GM13976 (cell line): ENCODE measurements around the gene ZNF710.

Source experiments
- DNase-seq: peaks from one replicate; pipeline ENCODE4 v3.0.0; 2012; ENCODE audit warnings: low spot score
- CTCF ChIP-seq: IDR thresholded peaks from 2 replicates; pipeline ENCODE4 v1.5.1; 2012; ENCODE audit warnings: borderline replicate concordance, mild to moderate bottlenecking; ENCODE audit not compliant: insufficient read depth; ENCODE audit errors: extremely low read depth, missing control alignments, control extremely low read depth
- in situ Hi-C: fragments of 300-500 bp; cut with MboI; formaldehyde crosslinking; loops from one replicate; pipeline ENCODE4 v1.12.0; 2022; ENCODE audit warnings: low sequenced_read_pairs, mixed read lengths, inconsistent platforms; ENCODE audit not compliant: unreplicated experiment

The ZNF710 gene

DNA sequence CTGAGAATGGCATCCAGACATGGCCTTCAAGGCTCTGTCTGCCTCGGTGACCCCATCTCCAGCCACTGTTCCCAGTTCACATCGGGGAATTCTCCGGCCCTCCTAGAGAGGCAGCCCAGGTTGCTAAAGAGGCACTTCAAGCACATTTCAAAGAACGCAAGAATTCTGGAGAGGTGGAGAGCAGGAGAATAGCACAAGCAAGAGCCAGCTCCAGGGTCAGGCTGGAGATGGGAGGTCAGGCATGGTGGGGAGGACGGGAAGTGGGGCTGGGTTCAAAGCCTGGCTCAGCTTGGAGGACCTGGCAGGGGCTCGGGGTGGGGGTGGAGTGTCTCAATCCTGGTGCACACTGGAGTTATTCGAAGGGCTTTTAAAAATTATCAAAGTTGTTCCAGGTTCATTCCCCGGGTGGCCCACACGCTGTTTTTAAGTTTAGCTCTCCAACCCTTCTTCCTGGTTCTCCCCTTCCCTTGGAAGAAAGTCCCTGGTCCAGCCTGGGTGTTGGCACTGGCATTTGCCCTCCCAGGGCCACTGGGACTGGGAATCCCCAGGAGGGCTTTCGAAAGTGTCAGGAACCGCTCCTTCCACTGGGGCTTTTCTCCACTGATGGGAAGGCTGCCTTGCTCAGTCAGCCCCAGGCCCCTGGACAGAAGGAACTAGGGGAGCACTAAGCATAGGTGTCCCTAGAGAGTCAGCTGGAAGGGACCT, 35.8 kb downstream of the ZNF710 start:
- DNase-seq: no peak
- TF ChIP-seq CTCF: no peak
- in situ Hi-C loops: no loop called here

DNA sequence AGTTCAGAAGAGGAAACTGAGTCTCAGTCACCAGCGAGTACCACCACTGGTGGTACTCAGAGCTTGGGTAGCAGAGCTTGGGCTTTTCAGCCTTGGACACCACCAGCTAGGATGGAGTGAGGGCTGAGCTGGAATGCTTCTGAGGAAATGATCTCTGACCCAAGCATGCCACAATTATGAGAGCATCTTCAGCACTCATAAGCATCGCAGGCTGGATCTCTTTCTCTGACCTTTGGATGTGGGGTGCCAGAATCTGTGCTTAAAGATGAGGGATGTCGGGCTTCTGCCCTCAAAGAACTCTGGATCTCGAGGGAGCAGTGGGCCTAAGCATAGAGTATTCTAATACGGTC, 36.4 kb downstream of the ZNF710 start:
- no peak for DNase-seq
- no peak for TF ChIP-seq CTCF
- in situ Hi-C loops: no loop called here

- no peak for TF ChIP-seq CTCF
- in situ Hi-C loops: no loop called here
- peak; percentile 84 for DNase-seq
These were observed 37.0 kb downstream of the ZNF710 start for GRCh38 chr15:90037961-90038631.

DNA sequence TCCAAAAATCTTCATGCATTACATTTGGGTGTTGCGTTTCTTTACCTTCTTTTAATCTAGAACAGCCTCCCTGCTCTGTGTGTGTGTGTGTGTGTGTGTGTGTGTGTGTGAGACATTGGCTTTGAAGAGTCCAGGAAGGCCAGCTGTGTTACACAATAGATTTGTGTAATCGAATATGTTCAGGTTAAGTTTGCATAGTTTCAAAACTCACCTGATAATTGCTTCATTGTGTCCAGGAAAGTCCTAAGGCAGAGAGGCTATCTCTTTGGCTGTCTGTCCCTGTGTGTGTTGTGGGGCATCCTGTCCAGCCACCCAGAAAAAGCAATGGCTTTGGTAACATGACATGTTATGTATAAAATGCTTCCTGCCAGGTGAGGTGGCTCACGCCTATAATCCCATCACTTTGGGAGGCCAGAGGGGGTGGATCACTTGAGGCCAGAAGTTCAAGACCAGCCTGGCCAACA, 37.5 kb downstream of the ZNF710 start:
- TF ChIP-seq CTCF: no peak
- DNase-seq: no peak
- in situ Hi-C loops: no loop called here

GRCh38 chr15:90039996-90040395, 38.9 kb downstream of the ZNF710 start:
- in situ Hi-C loops: no loop called here
- no peak for TF ChIP-seq CTCF
- DNase-seq: no peak

DNA sequence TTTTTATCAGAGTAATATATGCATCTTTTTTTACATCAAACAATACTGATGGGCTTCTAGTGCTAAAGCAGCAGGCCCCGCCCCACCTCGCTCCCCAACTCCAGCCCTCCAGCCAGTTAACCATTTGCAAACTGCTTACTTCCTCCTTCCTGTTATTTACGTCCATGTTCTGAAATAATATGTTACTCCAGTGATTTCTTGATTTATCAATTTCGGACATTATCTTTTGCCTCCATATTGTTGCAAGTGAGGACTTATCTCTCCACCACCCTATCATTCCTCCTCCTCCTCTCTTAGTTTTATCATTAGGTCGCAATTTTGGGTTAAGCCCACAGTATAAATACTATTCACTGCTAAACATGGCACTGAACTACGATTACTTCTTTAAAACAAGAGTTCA, 39.5 kb downstream of the ZNF710 start:
- DNase-seq: no peak
- TF ChIP-seq CTCF: no peak
- in situ Hi-C loops: no loop called here
